T-helper 2 cell (primary cell): ENCODE data around the gene SERPINI2.
"Not testable (repeated sequence)": the region's sequence is repeated elsewhere in the genome, so short reads cannot be mapped to it uniquely, and the experiment has no call there.

ENCODE experiments used
- DNase-seq, 5 experiments: peaks; one replicate each; pipeline versions ENCODE4 v3.0.0 to v3.0.0-alpha.2; 2012 to 2022

Gene SERPINI2

GRCh38 chr3:167445491-167445890 lies 28.4 kb downstream of the SERPINI2 start:
- no peak for DNase-seq

DNA sequence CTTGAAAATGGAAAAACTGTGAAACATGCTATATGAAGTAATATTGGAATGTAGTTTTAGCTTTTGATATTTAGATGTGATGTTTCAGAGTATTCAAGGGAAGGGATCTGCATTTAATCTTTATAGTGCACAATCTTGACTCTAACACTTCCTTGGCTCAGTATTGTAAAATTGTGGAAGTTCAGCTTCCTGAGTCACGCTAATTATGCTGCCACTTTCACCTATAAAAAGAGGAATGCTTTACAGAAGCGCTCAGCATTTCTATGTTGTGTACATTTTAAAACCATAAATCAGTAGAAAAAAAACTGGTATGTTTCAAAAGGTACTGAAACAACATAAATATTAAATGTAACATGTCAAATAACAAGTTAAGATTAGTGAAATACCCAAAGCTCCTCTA lies 32.6 kb downstream of the SERPINI2 start:
- no peak for DNase-seq

DNA sequence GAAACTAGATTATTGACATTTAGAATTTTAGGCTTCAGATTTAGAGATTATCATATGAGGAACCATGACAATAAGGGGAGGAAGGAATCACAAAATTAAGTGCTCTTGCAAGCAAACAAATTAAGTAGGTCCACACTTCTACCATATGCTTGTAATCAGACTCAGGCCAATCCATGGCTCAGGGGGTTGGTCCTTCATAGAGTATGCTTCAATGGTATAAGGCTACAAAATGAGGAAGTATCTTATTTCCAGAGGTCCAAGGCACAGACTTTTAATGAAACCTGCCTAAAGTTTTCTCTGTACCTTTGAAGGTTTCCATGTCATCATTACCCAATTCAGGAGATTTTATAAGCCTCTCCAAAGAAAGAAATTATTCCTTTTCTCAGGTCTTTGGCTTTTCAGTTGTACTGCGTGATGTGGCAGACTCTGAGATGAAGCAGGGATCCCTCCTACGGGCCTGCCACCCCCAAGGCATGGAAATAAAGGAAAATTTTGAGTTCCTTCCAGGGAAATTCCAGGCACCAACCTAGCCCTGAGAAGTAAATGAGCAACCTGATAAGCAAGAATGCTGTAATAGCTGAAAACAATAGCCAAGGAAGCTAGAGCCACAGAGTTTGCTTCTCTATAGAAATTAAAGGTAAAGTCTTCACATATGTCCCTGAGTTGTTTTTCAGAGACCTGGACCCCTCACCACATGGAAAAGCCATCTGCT lies 36.3 kb downstream of the SERPINI2 start:
- no peak for DNase-seq

- DNase-seq = not testable (repeated sequence)
These were observed 46.9 kb downstream of the SERPINI2 start for GRCh38 chr3:167426962-167427361.

- DNase-seq = not testable (repeated sequence)
These were observed 51.4 kb downstream of the SERPINI2 start for GRCh38 chr3:167422396-167422795.

- DNase-seq = no peak
These were observed 64.2 kb downstream of the SERPINI2 start for GRCh38 chr3:167409611-167410010.

- peak in 1 of 5 experiments; percentile 2 for DNase-seq
These were observed 66.9 kb downstream of the SERPINI2 start for GRCh38 chr3:167406876-167407492.

DNA sequence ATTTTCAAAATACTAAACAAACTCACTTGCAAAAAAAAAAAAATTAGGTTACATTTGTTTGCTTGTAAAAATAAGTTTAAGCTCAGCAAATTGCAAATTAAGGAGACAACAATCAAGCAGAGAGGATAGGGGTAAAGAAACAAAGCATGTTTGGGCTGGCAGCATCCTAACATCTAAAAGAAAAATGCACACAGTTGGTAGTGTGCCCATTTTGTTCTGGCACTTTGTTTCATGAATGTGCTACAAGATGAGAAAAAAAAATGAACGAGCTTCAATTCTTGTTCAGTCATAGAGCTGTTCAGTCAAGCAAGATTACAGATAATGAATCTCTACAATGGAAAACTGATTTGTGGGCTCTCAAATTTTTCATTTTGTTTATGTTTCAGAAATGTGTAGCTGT lies 76.0 kb downstream of the SERPINI2 start:
- DNase-seq = no peak

DNA sequence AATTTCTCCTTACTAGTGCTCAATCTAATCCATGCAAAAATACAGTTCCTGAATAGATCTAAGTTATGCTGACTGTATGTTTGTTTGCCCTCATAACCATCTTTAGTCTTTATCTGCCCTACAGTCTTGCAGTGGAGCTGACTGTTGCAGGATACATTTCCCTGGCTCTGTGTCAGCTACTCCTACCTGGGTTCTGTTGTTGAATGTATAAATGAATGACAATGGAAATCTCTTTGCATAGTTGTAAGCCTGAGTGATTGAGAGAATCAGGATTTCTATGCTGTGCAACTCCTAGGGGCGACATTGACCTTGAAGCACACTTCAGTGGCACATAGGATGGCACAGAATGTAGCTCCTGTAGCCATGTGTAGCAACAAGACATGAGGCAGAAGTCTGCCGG lies 77.8 kb downstream of the SERPINI2 start:
- no peak for DNase-seq

DNA sequence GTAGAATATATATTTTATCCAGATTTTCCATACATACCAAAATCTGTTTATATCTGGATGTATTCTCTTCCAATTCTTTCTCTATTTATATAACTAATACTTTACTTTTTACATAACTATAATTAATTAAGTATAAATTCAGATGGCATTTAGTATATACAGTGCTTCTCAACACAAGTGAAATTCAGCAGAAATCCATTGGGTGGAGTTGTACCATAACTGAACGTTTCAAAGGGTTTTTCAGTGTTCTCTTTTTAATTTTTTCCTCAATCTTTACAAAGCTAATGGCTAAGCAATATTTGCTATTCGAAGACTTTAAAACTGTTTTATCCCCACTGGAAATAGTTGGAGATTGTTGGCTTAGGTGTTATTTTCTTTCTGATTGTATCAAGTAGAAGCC lies 79.8 kb downstream of the SERPINI2 start:
- DNase-seq = no peak
